ENCODE measurements around the gene TMEM238L. TPM values are rescaled to one million over a fixed set of nuclear protein-coding genes. Genes with fewer than 3 reads are reported as not detected.

TMEM238L gene
- total RNA-seq, 6 experiments from 2014 or later: not detected

DNA sequence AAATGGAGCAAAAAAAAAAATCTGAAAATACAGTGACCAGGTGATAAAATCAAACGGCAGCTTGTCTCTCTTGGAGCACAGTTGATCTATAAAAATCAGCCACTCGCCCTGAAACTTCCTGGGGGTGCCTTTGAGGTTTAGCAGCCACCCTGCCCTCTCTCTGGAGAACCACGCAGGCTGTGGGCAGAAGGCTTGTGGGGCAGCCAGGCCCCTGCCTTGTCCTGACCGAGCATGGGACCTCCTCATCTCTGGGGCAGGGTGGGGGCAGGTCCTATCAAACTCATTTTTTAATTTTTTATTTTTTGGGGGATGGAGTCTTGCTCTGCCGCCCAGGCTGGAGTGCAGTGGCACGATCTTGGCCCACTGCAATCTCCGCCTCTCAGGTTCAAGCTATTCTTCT, 5.0 kb downstream of the TMEM238L start:
- H3K27ac Mint-ChIP-seq: no peak overlapping the region
- DNase-seq: no peak
- H3K9me3 Mint-ChIP-seq: peaks cover 18% of the 10 kb centered on the region
- TF ChIP-seq, protein P1, sequence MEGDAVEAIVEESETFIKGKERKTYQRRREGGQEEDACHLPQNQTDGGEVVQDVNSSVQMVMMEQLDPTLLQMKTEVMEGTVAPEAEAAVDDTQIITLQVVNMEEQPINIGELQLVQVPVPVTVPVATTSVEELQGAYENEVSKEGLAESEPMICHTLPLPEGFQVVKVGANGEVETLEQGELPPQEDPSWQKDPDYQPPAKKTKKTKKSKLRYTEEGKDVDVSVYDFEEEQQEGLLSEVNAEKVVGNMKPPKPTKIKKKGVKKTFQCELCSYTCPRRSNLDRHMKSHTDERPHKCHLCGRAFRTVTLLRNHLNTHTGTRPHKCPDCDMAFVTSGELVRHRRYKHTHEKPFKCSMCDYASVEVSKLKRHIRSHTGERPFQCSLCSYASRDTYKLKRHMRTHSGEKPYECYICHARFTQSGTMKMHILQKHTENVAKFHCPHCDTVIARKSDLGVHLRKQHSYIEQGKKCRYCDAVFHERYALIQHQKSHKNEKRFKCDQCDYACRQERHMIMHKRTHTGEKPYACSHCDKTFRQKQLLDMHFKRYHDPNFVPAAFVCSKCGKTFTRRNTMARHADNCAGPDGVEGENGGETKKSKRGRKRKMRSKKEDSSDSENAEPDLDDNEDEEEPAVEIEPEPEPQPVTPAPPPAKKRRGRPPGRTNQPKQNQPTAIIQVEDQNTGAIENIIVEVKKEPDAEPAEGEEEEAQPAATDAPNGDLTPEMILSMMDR (IDR thresholded peaks at IDR 0.05): no peak
- no peak overlapping the region for H3K4me3 Mint-ChIP-seq
- no peaks in the 10 kb centered on the region; the same call in 1 of the 2 replicates for H3K36me3 Mint-ChIP-seq (ENCODE audit: low read depth)
- H3K4me1 Mint-ChIP-seq (ENCODE audit: low read depth): no peaks in the 10 kb centered on the region
- peaks cover 5% of the 10 kb centered on the region for H3K27me3 Mint-ChIP-seq (ENCODE audit: insufficient read depth)

DNA sequence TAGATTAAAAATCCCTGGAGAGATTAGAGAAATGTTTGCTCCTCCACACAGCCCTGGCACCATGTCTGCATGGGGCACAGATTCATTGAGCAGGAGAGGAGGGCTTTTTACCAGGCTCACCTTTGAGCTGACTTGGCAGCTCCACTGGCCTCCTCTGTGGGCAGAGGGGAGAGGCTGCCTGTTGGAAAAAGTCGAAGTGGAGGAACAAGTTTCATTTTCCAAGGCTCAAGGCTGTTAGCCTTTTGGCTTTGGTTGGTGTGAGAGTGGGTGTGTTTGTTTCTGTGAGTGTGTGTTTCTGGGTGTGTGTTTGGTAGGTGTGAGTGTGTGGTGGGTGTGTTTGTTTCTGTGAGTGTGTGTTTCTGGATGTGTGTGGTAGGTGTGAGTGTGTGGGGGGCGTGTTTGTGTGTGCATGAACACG, 5.6 kb downstream of the TMEM238L start:
- no peaks in the 10 kb centered on the region; the same call in 1 of the 2 replicates for H3K36me3 Mint-ChIP-seq (ENCODE audit: low read depth)

DNA sequence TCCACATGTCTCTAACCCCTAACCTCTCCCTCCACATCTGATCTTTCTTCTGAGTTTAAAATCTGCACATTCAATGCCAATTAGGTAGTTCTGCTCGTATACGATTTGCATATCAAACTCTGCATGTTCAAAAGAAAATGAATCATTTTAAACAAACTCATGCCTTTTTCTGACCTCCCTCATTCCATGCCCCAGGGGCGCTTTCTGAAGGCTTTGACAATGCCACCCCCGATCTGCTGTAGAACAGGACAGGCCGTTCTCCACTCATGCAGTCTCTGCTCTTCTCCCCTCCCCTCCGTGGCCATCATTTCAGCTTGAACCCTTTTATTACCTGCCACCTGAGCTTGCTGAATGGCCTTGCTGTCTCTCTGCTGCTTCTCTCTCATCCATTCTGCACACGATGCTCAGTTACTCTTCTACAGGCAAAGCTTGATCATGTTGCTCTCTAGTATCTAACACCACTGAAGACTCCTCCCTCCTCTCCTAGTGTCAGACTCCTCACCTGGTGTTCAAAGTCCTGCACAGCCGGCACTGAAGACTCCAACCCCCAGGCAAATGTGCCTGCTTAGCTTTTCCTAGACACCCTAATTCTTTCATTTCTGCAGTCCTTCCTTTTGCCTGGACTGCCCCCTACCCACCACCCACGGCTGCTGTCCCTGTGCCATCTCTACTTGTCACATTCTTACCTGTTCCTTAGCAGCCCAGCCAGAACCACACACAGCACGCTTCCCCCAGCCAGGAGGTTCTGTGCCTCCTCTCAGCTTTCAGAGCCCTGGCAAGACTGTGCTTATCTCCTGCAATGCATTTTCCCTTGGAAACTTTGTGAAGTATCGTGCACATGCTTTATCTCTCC, 6.2 kb downstream of the TMEM238L start:
- Mint-ChIP-seq H3K9me3 (peaks cover 14% of the 10 kb centered on the region), H3K36me3 (ENCODE audit: low read depth) (no peaks in the 10 kb centered on the region; the same call in 1 of the 2 replicates), H3K27me3 (ENCODE audit: insufficient read depth) (peaks cover 3% of the 10 kb centered on the region), H3K4me3 (no peak overlapping the region), H3K4me1 (ENCODE audit: low read depth) (no peaks in the 10 kb centered on the region), H3K27ac (no peak overlapping the region)
- DNase-seq: no peak
- TF ChIP-seq, protein P1 (IDR thresholded peaks at IDR 0.05): no peak

More for the DNA sequence above, 5.6 kb downstream of the TMEM238L start:
- peaks cover 18% of the 10 kb centered on the region for H3K9me3 Mint-ChIP-seq
- no peak for DNase-seq
- H3K27me3 Mint-ChIP-seq (ENCODE audit: insufficient read depth): peaks cover 5% of the 10 kb centered on the region
- no peaks in the 10 kb centered on the region for H3K4me1 Mint-ChIP-seq (ENCODE audit: low read depth)
- TF ChIP-seq, protein P1 (IDR thresholded peaks at IDR 0.05): no peak
- no peak overlapping the region for H3K4me3 Mint-ChIP-seq
- H3K27ac Mint-ChIP-seq: no peak overlapping the region

DNA sequence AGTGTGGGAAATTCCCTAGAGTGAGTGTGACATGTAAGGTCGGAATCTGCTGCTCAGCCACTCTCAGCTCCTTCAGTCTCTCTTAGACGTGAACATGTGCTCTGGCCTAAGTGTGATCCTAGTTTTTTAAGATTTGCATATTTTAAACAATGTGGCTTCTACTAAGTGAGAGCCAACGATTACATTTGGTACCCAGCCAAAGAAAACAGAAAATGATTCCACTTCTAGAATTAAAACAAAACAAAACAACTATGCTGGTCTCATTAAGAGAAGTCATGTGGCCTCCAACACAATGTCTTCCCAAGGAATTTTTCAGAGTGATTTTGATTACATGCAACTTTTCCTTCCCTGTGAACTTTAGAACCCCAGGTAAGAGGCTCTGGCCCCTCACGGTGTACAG, 10.1 kb downstream of the TMEM238L start:
- Mint-ChIP-seq H3K36me3 (ENCODE audit: low read depth) (no peaks in the 10 kb centered on the region), H3K4me3 (no peak overlapping the region), H3K27me3 (ENCODE audit: insufficient read depth) (peaks cover 3% of the 10 kb centered on the region), H3K9me3 (no peaks in the 10 kb centered on the region), H3K27ac (no peak overlapping the region), H3K4me1 (ENCODE audit: low read depth) (no peaks in the 10 kb centered on the region)
- DNase-seq: no peak
- TF ChIP-seq, protein P1 (IDR thresholded peaks at IDR 0.05): no peak

DNA sequence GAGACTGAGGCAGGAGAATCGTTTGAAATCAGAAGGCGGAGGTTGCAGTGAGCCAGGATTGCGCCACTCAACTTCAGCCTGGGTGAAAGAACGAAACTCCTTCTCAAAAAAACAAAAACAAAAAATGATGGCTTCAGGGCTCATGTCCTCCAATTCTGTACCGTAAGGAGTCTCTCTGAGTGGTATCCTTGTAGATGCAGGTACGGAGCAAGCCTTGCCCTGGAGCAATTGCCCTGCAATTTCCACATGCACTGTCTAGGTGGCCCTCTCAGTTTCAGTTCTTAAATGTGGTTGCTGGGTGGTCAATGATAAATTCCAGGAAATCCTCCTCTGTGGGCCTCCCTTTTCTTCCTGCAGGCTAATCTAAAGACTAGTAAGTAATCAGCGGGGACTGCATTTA, 10.6 kb downstream of the TMEM238L start:
- Mint-ChIP-seq H3K27ac (no peak overlapping the region), H3K27me3 (ENCODE audit: insufficient read depth) (peaks cover 3% of the 10 kb centered on the region), H3K4me3 (no peak overlapping the region), H3K4me1 (ENCODE audit: low read depth) (no peaks in the 10 kb centered on the region), H3K36me3 (ENCODE audit: low read depth) (no peaks in the 10 kb centered on the region), H3K9me3 (no peaks in the 10 kb centered on the region; the same call in 1 of the 2 replicates)
- TF ChIP-seq, protein P1 (IDR thresholded peaks at IDR 0.05): no peak
- no peak for DNase-seq
